H1 (cell line): Measurements from ENCODE around the gene MAPK8. TPM values are rescaled to one million over a fixed set of nuclear protein-coding genes. Genes with fewer than 3 reads are reported as not detected.

Experiments used
- CTCF ChIA-PET: fragments of 300-600 bp; sonication (Branson Sonifier 250); formaldehyde crosslinking; loops from one replicate; lab custom pipeline; 2021; ENCODE audit not compliant: partially characterized antibody; lab: Charles Lee
- POLR2A ChIA-PET: fragments of 300-600 bp; sonication (Branson Sonifier 250); formaldehyde crosslinking; loops from one replicate; lab custom pipeline; 2021; ENCODE audit warnings: inconsistent platforms; ENCODE audit not compliant: partially characterized antibody; lab: Charles Lee
- DNase-seq, 2 experiments: peaks; one replicate each; pipeline versions ENCODE4 v3.0.0 to v3.0.0-alpha.2; 2010 to 2022; ENCODE audit warnings: low spot score in 2 of 2, low read depth in 1 of 2, mixed read lengths in 1 of 2
- FAIRE-seq: peaks from 2 replicates; lab custom pipeline; 2011; peaks lifted over from hg19 to GRCh38; lab: Jason Lieb, UNC
- H2AFZ ChIP-seq: 2 replicates; pipeline ENCODE4 v1.8.1; 2012; ENCODE audit warnings: low read length, inconsistent platforms
- H2AK5ac ChIP-seq: 2 replicates; pipeline ENCODE4 v1.6.1; 2013; ENCODE audit warnings: low read depth, low read length
- H2BK120ac ChIP-seq: replicated peaks from 2 replicates; pipeline ENCODE3; 2013; ENCODE audit warnings: low read depth, low read length, inconsistent platforms
- H2BK12ac ChIP-seq: 2 replicates; pipeline ENCODE4 v1.6.1; 2013; ENCODE audit warnings: low read depth, low read length
- H2BK15ac ChIP-seq: 2 replicates; pipeline ENCODE4 v1.6.1; 2013; ENCODE audit warnings: low read length
- H2BK20ac ChIP-seq: 2 replicates; pipeline ENCODE4 v1.6.1; 2013; ENCODE audit warnings: low read length
- H2BK5ac ChIP-seq: 2 replicates; pipeline ENCODE4 v1.6.1; 2013; ENCODE audit warnings: low read depth, low read length
- H3K14ac ChIP-seq: 2 replicates; pipeline ENCODE4 v1.6.1; 2013; ENCODE audit warnings: inconsistent platforms; ENCODE audit not compliant: insufficient read length
- H3K18ac ChIP-seq: 2 replicates; pipeline ENCODE4 v1.6.1; 2013; ENCODE audit warnings: low read length; ENCODE audit errors: extremely low read depth
- H3K23ac ChIP-seq: 2 replicates; pipeline ENCODE4 v1.6.1; 2013; ENCODE audit warnings: inconsistent platforms; ENCODE audit not compliant: insufficient read length
- H3K23me2 ChIP-seq: 2 replicates; pipeline ENCODE4 v1.6.1; 2013; ENCODE audit warnings: low read depth, low read length
- H3K27ac ChIP-seq: 2 replicates; pipeline ENCODE4 v1.6.1; 2011; ENCODE audit warnings: low read depth, low read length, inconsistent platforms
- H3K27me3 ChIP-seq, 4 experiments: replicated peaks in 1 of 4; 1 replicate in 1 of 4; 2 replicates in 3 of 4; pipeline versions ENCODE4 v1.6.1 to v1.8.1; 2011 to 2013; ENCODE audit warnings: low read length in 3 of 4, mild to moderate bottlenecking in 3 of 4, inconsistent platforms in 2 of 4, mixed read lengths in 2 of 4, moderate library complexity in 1 of 4; ENCODE audit not compliant: control insufficient read depth in 3 of 4, insufficient read depth in 3 of 4; ENCODE audit errors: extremely low read depth in 1 of 4
- H3K36me3 ChIP-seq, 4 experiments: 2 replicates each; pipeline versions ENCODE4 v1.6.1 to v1.8.1; 2011 to 2013; ENCODE audit warnings: mild to moderate bottlenecking in 4 of 4, low read length in 3 of 4, moderate library complexity in 2 of 4, control low read depth in 1 of 4, inconsistent platforms in 1 of 4; ENCODE audit not compliant: insufficient read depth in 4 of 4, control insufficient read depth in 2 of 4
- H3K4ac ChIP-seq: replicated peaks from 2 replicates; pipeline ENCODE3; 2013; ENCODE audit warnings: low read length, low read depth, mixed read lengths, inconsistent platforms; ENCODE audit not compliant: insufficient read length
- H3K4me1 ChIP-seq, 4 experiments: replicated peaks in 1 of 4; 1 replicate in 1 of 4; 2 replicates in 3 of 4; pipeline versions ENCODE4 v1.6.1 to v1.8.1; 2011 to 2013; ENCODE audit warnings: low read length in 3 of 4, inconsistent platforms in 2 of 4, mixed read lengths in 1 of 4; ENCODE audit not compliant: insufficient read depth in 4 of 4, control insufficient read depth in 3 of 4
- H3K4me2 ChIP-seq, 2 experiments: 2 replicates each; pipeline versions ENCODE4 v1.6.1 to v1.8.1; 2011 to 2013; ENCODE audit warnings: low read depth in 2 of 2, low read length in 2 of 2, control low read depth in 1 of 2, inconsistent platforms in 1 of 2, mild to moderate bottlenecking in 1 of 2; ENCODE audit not compliant: insufficient read depth in 1 of 2
- H3K4me3 ChIP-seq, 4 experiments: fragments of 200-600, 300-600 bp in 1 of 4; sonication (generic), shearing (Covaris generic), sonication (Bioruptor Twin) in 1 of 4; 2 replicates each; pipeline versions ENCODE4 v1.5.1 to v1.8.1; 2011 to 2016; ENCODE audit warnings: low read length in 4 of 4, low read depth in 3 of 4, control low read depth in 2 of 4, inconsistent platforms in 2 of 4, mild to moderate bottlenecking in 2 of 4, mixed read lengths in 1 of 4, moderate library complexity in 1 of 4; ENCODE audit not compliant: insufficient read depth in 2 of 4; ENCODE audit errors: extremely low read depth in 1 of 4
- H3K56ac ChIP-seq: replicated peaks from 2 replicates; pipeline ENCODE3; 2013; ENCODE audit warnings: low read depth, mild to moderate bottlenecking, mixed read lengths, low read length, inconsistent platforms; ENCODE audit not compliant: insufficient read length
- H3K79me1 ChIP-seq: 2 replicates; pipeline ENCODE4 v1.6.1; 2013; ENCODE audit warnings: low read depth, low read length, control low read depth
- H3K79me2 ChIP-seq, 2 experiments: 2 replicates each; pipeline versions ENCODE4 v1.6.1 to v1.8.1; 2012 to 2013; ENCODE audit warnings: low read length in 2 of 2, mild to moderate bottlenecking in 2 of 2, inconsistent platforms in 1 of 2; ENCODE audit not compliant: insufficient read depth in 2 of 2, control insufficient read depth in 1 of 2
- H3K9ac ChIP-seq, 4 experiments: replicated peaks in 1 of 4; 1 replicate in 1 of 4; 2 replicates in 3 of 4; pipeline versions ENCODE4 v1.6.1 to v1.8.1; 2011 to 2013; ENCODE audit warnings: low read depth in 3 of 4, low read length in 3 of 4, control low read depth in 2 of 4, mild to moderate bottlenecking in 2 of 4, moderate library complexity in 2 of 4, inconsistent platforms in 1 of 4; ENCODE audit errors: extremely low read depth in 1 of 4
- H3K9me3 ChIP-seq, 2 experiments: 2 replicates each; pipeline versions ENCODE4 v1.6.1 to v1.8.1; 2012 to 2013; ENCODE audit warnings: mild to moderate bottlenecking in 2 of 2, moderate library complexity in 2 of 2, control low read depth in 1 of 2, inconsistent platforms in 1 of 2, low read depth in 1 of 2, low read length in 1 of 2, mixed read lengths in 1 of 2; ENCODE audit not compliant: insufficient read depth in 2 of 2
- H4K20me1 ChIP-seq, 2 experiments: replicated peaks in 1 of 2; 2 replicates each; pipeline versions ENCODE3 to v1.8.1; 2011 to 2013; ENCODE audit warnings: inconsistent platforms in 2 of 2, low read length in 2 of 2, mild to moderate bottlenecking in 1 of 2; ENCODE audit not compliant: insufficient read depth in 2 of 2, control insufficient read depth in 1 of 2
- H4K5ac ChIP-seq: 2 replicates; pipeline ENCODE4 v1.6.1; 2013; ENCODE audit warnings: low read length, low read depth, mixed read lengths, inconsistent platforms; ENCODE audit not compliant: insufficient read length
- H4K8ac ChIP-seq: 2 replicates; pipeline ENCODE4 v1.8.0; 2013; ENCODE audit warnings: mild to moderate bottlenecking, moderate library complexity, low read length, inconsistent platforms; ENCODE audit not compliant: insufficient read depth; ENCODE audit errors: extremely low read depth
- H4K91ac ChIP-seq: replicated peaks from 2 replicates; pipeline ENCODE3; 2013; ENCODE audit warnings: low read length, mixed read lengths, inconsistent platforms; ENCODE audit not compliant: insufficient read length
- CREB1 ChIP-seq: IDR thresholded peaks from 2 replicates; pipeline ENCODE4 v1.6.1; 2012; ENCODE audit warnings: inconsistent platforms
- E2F6 ChIP-seq: IDR thresholded peaks from 2 replicates; pipeline ENCODE4 v1.6.1; 2012; ENCODE audit warnings: inconsistent platforms
- KDM1A ChIP-seq: fragments of 200-600, 300-600 bp; sonication (generic); IDR thresholded peaks from 2 replicates; pipeline ENCODE4 v1.7.1; 2016; ENCODE audit warnings: mild to moderate bottlenecking, low read length, borderline replicate concordance
- POLR2AphosphoS5 ChIP-seq: IDR thresholded peaks from 2 replicates; pipeline ENCODE4 v1.6.1; 2011; ENCODE audit warnings: low read depth, low read length
- RNF2 ChIP-seq: fragments of 200-900, 300-1000 bp; sonication (generic); IDR thresholded peaks from 2 replicates; pipeline ENCODE4 v1.7.1; 2016; ENCODE audit warnings: borderline replicate concordance, low read depth, mild to moderate bottlenecking, antibody characterized with exemption, low read length; ENCODE audit not compliant: poor library complexity, severe bottlenecking; ENCODE audit errors: missing control alignments
- TEAD4 ChIP-seq: IDR thresholded peaks from 2 replicates; pipeline ENCODE4 v1.6.1; 2012; ENCODE audit warnings: low read depth, low read length, inconsistent platforms, mixed read lengths
- WGBS, 2 experiments: shearing (Covaris generic) in 1 of 2; methylation state at CpG; one replicate each; pipeline versions ENCODE4 v1.1.6 to v1.1.7; 2013 to 2015; ENCODE audit warnings: low lambda C conversion rate in 2 of 2, mixed read lengths in 2 of 2, inconsistent platforms in 1 of 2, low coverage in 1 of 2, missing lambda C conversion rate in 1 of 2; ENCODE audit not compliant: insufficient replicate concordance in 2 of 2, insufficient coverage in 1 of 2, insufficient read length in 1 of 2; ENCODE audit errors: extremely low coverage in 1 of 2, missing lambda C conversion rate in 1 of 2; 5-methylcytosine and 5-hydroxymethylcytosine counted together
- polyA plus RNA-seq, 7 experiments: library from polyadenylated mRNA; depleted of rRNA in 3 of 7; stranded (reverse) in 5 of 7; unstranded in 2 of 7; fragments of >200 nt in 5 of 7; fragments of 200-250 nt in 2 of 7; gene quantifications; 1 replicate in 5 of 7; 2 replicates in 1 of 7; 4 replicates in 1 of 7; pipeline versions ENCODE4 v1.2.1 to v1.2.3, GENCODE V29; 2011 to 2013; ENCODE audit warnings: missing spikeins in 2 of 7, mixed read lengths in 2 of 7
- total RNA-seq: library from RNA; stranded (reverse); fragmentation: NEBNext Ultra II Directional; extraction: Animal tissue kit (Norgen Biotek cat#: 25700); gene quantifications from 2 replicates; pipeline ENCODE4 v1.2.1, GENCODE V29; 2021

Gene MAPK8
- total and polyA plus RNA-seq, 2 of the 8 experiments (the other 6 are each of a cell fraction or from before 2014, with no cell fraction given), result 23.3 to 71.3 TPM

- ChIA-PET POLR2A (interaction anchor here (0.8 to 1.2 kb wide), 2 partner anchors 9 to 12 kb away, joined by 3 to 4 read pairs; no protein-coding TSS in a partner anchor), CTCF (interaction anchor here (0.8 to 1.8 kb wide), 3 partner anchors 21 to 100 kb away, joined by 3 read pairs; no protein-coding TSS in a partner anchor)
- Histone ChIP-seq H2BK120ac (no peak overlapping the region), H2BK5ac (no peak overlapping the region), H3K4me1 (peaks cover 3 to 24% (median 17%) of the 10 kb centered on the region in 4 experiments; a peak in 6 of 7 replicates), H2BK15ac (no peak overlapping the region), H2AK5ac (0 out of 2 replicates have a peak overlapping the region, but pooled peaks have one; percentile 53), H2BK12ac (peak overlapping the region; percentile 4; the same call in 1 of the 2 replicates), H3K4me3 (peak overlapping the region; percentile 24 to 56 (median 36)), H3K27ac (no peak overlapping the region), H2BK20ac (no peak overlapping the region), H3K18ac (no peak overlapping the region), H3K4ac (no peak overlapping the region), H3K4me2 (peak overlapping the region; percentile 76 to 77), H3K27me3 (peaks cover 0 to 12% (median 8%) of the 10 kb centered on the region in 4 experiments; a peak in 4 of 7 replicates), H2AFZ (no peak overlapping the region), H3K23ac (no peak overlapping the region), H4K8ac (peak overlapping the region; percentile 94), H3K56ac (no peak overlapping the region), H4K91ac (no peak overlapping the region), H3K14ac (no peak overlapping the region), H3K9ac (no peak overlapping the region), H3K23me2 (peaks cover 4% of the 10 kb centered on the region; the same call in 1 of the 2 replicates), H4K20me1 (peaks cover 0 to 8% of the 10 kb centered on the region in 2 experiments), H3K9me3 (no peaks in the 10 kb centered on the region), H3K79me2 (no peaks in the 10 kb centered on the region), H3K79me1 (no peaks in the 10 kb centered on the region), H3K36me3 (no peaks in the 10 kb centered on the region)
- peak in 1 of 2 experiments; percentile 69 for DNase-seq
- WGBS, 2 experiments, result 53% methylated on average over 7 of the region's 43 CpGs; no CpG with 5 or more reads in 1 of the 2 experiments
- FAIRE-seq, result no peak
- TF ChIP-seq POLR2AphosphoS5, result no peak
- peak; percentile 67; the same call in 1 of the 2 replicates for TF ChIP-seq TEAD4
- TF ChIP-seq E2F6, result peak; percentile 69; the same call in 1 of the 2 replicates
- peak; percentile 25; the same call in 1 of the 2 replicates for TF ChIP-seq KDM1A
- TF ChIP-seq RNF2, result no peak
- TF ChIP-seq CREB1, result no peak
- TF ChIP-seq, all 59 proteins: peak for 3
- H4K5ac ChIP-seq, result no peak overlapping the region
Measured at GRCh38 chr10:48466611-48467240, 160.2 kb downstream of the MAPK8 start.
